Measurements from ENCODE around the gene OLIG1. TPM values are rescaled to one million over a fixed set of nuclear protein-coding genes. Genes with fewer than 3 reads are reported as not detected.

OLIG1 gene
- total and polyA plus RNA-seq, 2 of the 4 experiments (the other 2 are of a cell fraction), result not detected

DNA sequence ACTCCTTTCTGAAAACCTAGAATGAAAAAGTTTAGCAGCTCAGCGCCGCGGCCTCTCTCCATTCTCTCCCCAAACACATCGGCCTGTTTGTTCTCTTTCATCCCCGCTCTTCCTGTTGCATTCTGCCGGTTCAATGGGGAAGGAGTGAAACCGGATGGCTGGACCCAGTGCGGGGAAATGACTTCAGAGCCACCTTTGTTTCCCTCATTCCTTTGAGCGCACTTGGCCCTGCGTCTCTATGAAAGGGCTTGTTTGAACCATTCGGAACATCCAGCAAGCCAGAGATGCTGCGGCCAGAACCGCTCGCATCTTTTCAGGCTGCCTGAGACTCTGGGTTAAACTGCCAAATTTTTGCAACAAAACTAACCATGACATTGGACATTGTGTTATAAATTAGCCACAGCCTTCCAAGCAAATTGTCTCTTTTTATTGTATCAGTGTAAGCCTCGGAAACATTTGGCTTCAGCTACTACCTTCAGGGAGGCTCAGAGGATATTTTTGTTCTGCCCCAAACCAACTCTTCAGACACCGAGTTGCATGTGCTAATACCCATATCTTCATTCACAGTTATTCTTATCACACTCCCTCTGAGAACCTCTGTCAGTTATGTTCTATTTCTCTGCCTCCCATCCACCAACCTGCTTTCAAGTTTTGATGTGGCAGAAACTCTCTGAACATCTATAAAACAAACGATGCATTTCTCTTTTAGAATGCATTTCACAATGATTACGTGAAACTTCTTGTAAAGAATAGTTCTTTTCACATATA, 5.1 kb upstream of the OLIG1 start:
- no peak overlapping the region for H3K4me3 ChIP-seq (ENCODE audit: insufficient read depth, low read depth, low read length)
- no TSS peak for BruUV-seq (replicated peaks)
- no peaks in the 10 kb centered on the region for H3K4me1 ChIP-seq (ENCODE audit: control insufficient read depth, insufficient read depth, low read length)
- H3K23ac ChIP-seq (ENCODE audit: low read depth, low read length), result no peak overlapping the region
- no peak overlapping the region for H2AK9ac ChIP-seq (replicated peaks; ENCODE audit: low read depth, low read length, poor library complexity)
- no peaks in the 10 kb centered on the region for H3K36me3 ChIP-seq (ENCODE audit: control insufficient read depth, insufficient read depth, low read length)
- H3K9me1 ChIP-seq (ENCODE audit: insufficient read depth, low read length), result no peaks in the 10 kb centered on the region
- no peak overlapping the region for H3K56ac ChIP-seq (ENCODE audit: extremely low read depth, insufficient read depth, low read length)
- in situ Hi-C loops (cut with MboI; ENCODE audit: low sequenced_read_pairs), result no loop called here
- H3K9ac ChIP-seq (ENCODE audit: low read depth, low read length), result no peak overlapping the region
- ChIA-PET CTCF (no interaction called here), POLR2A (ENCODE audit: unreplicated experiment) (no interaction called here)
- H3K27ac ChIP-seq (ENCODE audit: insufficient read depth, low read length), result no peak overlapping the region
- no peak overlapping the region for H4K8ac ChIP-seq (ENCODE audit: low read depth in 2 of 2, low read length in 2 of 2)
- H2AFZ ChIP-seq (replicated peaks; ENCODE audit: low read length, poor library complexity), result no peak overlapping the region
- DNase-seq (no peak), ATAC-seq (ENCODE audit: low read depth) (no peak)
- H4K20me1 ChIP-seq (ENCODE audit: insufficient read depth, low read length), result no peaks in the 10 kb centered on the region
- H4K5ac ChIP-seq (ENCODE audit: low read depth, low read length), result no peak overlapping the region
- H4K91ac ChIP-seq (ENCODE audit: insufficient read depth, low read depth, low read length), result no peak overlapping the region
- no peak overlapping the region for H2BK120ac ChIP-seq (ENCODE audit: low read depth, low read length)
- no peak overlapping the region for H3K4ac ChIP-seq (ENCODE audit: low read depth, low read length)
- no peak overlapping the region for H2BK15ac ChIP-seq (ENCODE audit: low read depth, low read length)
- H3K18ac ChIP-seq (ENCODE audit: low read depth, low read length), result no peak overlapping the region
- H2BK20ac ChIP-seq (ENCODE audit: low read depth, low read length), result no peak overlapping the region
- dilution Hi-C loops (cut with HindIII; ENCODE audit: low sequenced_read_pairs, unreplicated experiment), result no loop called here
- TF ChIP-seq CEBPB (IDR thresholded peaks at IDR 0.05; ENCODE audit: low read depth, low read length), result no peak
- TF ChIP-seq MAZ (IDR thresholded peaks at IDR 0.05; ENCODE audit: borderline replicate concordance, low read depth, low read length), result no peak
- no peak for TF ChIP-seq MXI1 (IDR thresholded peaks at IDR 0.05; ENCODE audit: borderline replicate concordance, low read depth, low read length)
- TF ChIP-seq FOS (IDR thresholded peaks at IDR 0.05; ENCODE audit: low read depth, low read length), result no peak
- TF ChIP-seq, protein P1, sequence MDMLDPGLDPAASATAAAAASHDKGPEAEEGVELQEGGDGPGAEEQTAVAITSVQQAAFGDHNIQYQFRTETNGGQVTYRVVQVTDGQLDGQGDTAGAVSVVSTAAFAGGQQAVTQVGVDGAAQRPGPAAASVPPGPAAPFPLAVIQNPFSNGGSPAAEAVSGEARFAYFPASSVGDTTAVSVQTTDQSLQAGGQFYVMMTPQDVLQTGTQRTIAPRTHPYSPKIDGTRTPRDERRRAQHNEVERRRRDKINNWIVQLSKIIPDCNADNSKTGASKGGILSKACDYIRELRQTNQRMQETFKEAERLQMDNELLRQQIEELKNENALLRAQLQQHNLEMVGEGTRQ (IDR thresholded peaks at IDR 0.05; ENCODE audit: low read depth, low read length), result no peak
- TF ChIP-seq RCOR1 (IDR thresholded peaks at IDR 0.05; ENCODE audit: insufficient replicate concordance, low read length), result no peak
- no peak for TF ChIP-seq RFX5 (IDR thresholded peaks at IDR 0.05; ENCODE audit: low read depth, low read length)
- TF ChIP-seq BHLHE40 (IDR thresholded peaks at IDR 0.05; ENCODE audit: low read depth, low read length), result no peak
- no peak for TF ChIP-seq SMC3 (IDR thresholded peaks at IDR 0.05; ENCODE audit: low read depth, low read length)
- TF ChIP-seq RAD21 (IDR thresholded peaks at IDR 0.05; ENCODE audit: low read length), result no peak
- no peak for TF ChIP-seq NFE2L2 (IDR thresholded peaks at IDR 0.05; ENCODE audit: low read depth, low read length)
- TF ChIP-seq POLR2A (IDR thresholded peaks at IDR 0.05; ENCODE audit: low read depth, low read length), result no peak
- no peak for TF ChIP-seq CHD1 (IDR thresholded peaks at IDR 0.05; ENCODE audit: low read depth, low read length)
- TF ChIP-seq, protein P2, sequence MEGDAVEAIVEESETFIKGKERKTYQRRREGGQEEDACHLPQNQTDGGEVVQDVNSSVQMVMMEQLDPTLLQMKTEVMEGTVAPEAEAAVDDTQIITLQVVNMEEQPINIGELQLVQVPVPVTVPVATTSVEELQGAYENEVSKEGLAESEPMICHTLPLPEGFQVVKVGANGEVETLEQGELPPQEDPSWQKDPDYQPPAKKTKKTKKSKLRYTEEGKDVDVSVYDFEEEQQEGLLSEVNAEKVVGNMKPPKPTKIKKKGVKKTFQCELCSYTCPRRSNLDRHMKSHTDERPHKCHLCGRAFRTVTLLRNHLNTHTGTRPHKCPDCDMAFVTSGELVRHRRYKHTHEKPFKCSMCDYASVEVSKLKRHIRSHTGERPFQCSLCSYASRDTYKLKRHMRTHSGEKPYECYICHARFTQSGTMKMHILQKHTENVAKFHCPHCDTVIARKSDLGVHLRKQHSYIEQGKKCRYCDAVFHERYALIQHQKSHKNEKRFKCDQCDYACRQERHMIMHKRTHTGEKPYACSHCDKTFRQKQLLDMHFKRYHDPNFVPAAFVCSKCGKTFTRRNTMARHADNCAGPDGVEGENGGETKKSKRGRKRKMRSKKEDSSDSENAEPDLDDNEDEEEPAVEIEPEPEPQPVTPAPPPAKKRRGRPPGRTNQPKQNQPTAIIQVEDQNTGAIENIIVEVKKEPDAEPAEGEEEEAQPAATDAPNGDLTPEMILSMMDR (conservative IDR thresholded peaks at IDR 0.05; ENCODE audit: low read depth, low read length), result no peak
- TF ChIP-seq, protein P3, sequence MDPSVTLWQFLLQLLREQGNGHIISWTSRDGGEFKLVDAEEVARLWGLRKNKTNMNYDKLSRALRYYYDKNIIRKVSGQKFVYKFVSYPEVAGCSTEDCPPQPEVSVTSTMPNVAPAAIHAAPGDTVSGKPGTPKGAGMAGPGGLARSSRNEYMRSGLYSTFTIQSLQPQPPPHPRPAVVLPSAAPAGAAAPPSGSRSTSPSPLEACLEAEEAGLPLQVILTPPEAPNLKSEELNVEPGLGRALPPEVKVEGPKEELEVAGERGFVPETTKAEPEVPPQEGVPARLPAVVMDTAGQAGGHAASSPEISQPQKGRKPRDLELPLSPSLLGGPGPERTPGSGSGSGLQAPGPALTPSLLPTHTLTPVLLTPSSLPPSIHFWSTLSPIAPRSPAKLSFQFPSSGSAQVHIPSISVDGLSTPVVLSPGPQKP (IDR thresholded peaks at IDR 0.05; ENCODE audit: borderline replicate concordance, low read depth, low read length), result no peak
- TF ChIP-seq MAFK (IDR thresholded peaks at IDR 0.05; ENCODE audit: low read depth, low read length), result no peak
- WGBS, 2 experiments (ENCODE audit: extremely low coverage in 2 of 2, insufficient read length in 1 of 2), result 40% methylated on average over 2 of the region's 18 CpGs; no CpG with 5 or more reads in 1 of the 2 experiments
- H3K27me3 ChIP-seq (ENCODE audit: control insufficient read depth, insufficient read depth, low read length), result peaks cover 70% of the 10 kb centered on the region
- no peak overlapping the region for H2AK5ac ChIP-seq (ENCODE audit: low read depth, low read length)
- no peak overlapping the region for H3K4me2 ChIP-seq (ENCODE audit: low read depth, low read length)
- intact Hi-C loops (cut with micrococcal nuclease), result no loop called here
- no peaks in the 10 kb centered on the region for H3K79me1 ChIP-seq (ENCODE audit: low read depth in 1 of 2, low read length in 2 of 2)
- H2BK5ac ChIP-seq (ENCODE audit: low read depth, low read length, poor library complexity, severe bottlenecking), result no peak overlapping the region
- H3K9me3 ChIP-seq (ENCODE audit: control insufficient read depth, insufficient read depth, low read length), result peaks cover 3% of the 10 kb centered on the region; the same call in 1 of the 2 replicates
- H3K14ac ChIP-seq (replicated peaks; ENCODE audit: low read depth, low read length), result no peak overlapping the region
